22Rv1 (cell line): Measurements from ENCODE around the gene EXOC2.

Source experiments
- CTCF ChIP-seq: fragments of 450-650 bp; IDR thresholded peaks from 2 replicates; pipeline ENCODE4 v1.5.1; 2017; ENCODE audit warnings: mild to moderate bottlenecking
- ZFX ChIP-seq: fragments of 450-650 bp; IDR thresholded peaks from 2 replicates; pipeline ENCODE4 v1.6.1; 2017; ENCODE audit warnings: antibody characterized with exemption, borderline replicate concordance

- TF ChIP-seq CTCF = no peak
- no peak for TF ChIP-seq ZFX
Measured at GRCh38 chr6:706819-707381, 14.0 kb upstream of the EXOC2 start.
